Measurements from ENCODE around the gene SLC1A5. TPM values are rescaled to one million over a fixed set of nuclear protein-coding genes. Genes with fewer than 3 reads are reported as not detected.

Gene SLC1A5
- total RNA-seq, 3 donors from 2014 or later (not counting 1 experiment from before 2014, with no cell fraction given) = 11.2 to 23.1 (median 18.9) TPM

DNA sequence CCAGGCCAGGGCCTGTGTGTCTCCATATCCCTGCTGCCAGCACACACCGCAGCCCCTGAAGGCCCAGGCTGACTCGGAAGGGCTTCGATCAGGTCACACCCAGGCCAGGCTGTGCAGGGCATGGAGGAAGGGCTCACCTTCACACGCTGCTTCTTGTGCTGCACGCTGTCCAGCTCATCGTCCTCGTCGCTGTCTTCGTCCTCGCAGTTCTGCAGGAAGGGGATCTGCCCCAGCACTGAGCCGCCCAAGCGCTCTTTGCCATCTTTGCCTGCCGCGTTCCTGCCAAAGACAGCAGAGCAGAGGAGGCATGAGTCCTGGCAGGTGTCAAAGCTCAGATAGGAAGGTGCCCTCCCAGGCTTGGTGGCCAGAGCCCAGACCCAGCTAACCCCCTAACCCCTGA lies 57.8 kb downstream of the SLC1A5 start:
- H3K4me1 ChIP-seq (ENCODE audit: control insufficient read depth, insufficient read depth, low read length) = peaks cover 32% of the 10 kb centered on the region
- H3K4me1 Mint-ChIP-seq = peaks cover 12 to 37% of the 10 kb centered on the region in 2 donors
- WGBS (ENCODE audit: insufficient coverage) = 96% methylated on average over 14 of the region's 14 CpGs
- no peak for DNase-seq
- intact Hi-C loops (cut with micrococcal nuclease) = no loop called here
- no peak overlapping the region for H3K27ac ChIP-seq (ENCODE audit: low read length)
- TF ChIP-seq, protein P1, sequence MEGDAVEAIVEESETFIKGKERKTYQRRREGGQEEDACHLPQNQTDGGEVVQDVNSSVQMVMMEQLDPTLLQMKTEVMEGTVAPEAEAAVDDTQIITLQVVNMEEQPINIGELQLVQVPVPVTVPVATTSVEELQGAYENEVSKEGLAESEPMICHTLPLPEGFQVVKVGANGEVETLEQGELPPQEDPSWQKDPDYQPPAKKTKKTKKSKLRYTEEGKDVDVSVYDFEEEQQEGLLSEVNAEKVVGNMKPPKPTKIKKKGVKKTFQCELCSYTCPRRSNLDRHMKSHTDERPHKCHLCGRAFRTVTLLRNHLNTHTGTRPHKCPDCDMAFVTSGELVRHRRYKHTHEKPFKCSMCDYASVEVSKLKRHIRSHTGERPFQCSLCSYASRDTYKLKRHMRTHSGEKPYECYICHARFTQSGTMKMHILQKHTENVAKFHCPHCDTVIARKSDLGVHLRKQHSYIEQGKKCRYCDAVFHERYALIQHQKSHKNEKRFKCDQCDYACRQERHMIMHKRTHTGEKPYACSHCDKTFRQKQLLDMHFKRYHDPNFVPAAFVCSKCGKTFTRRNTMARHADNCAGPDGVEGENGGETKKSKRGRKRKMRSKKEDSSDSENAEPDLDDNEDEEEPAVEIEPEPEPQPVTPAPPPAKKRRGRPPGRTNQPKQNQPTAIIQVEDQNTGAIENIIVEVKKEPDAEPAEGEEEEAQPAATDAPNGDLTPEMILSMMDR (IDR thresholded peaks at IDR 0.05) = no peak
- H3K27ac Mint-ChIP-seq = peak overlapping the region in 1 of 2 donors; percentile 73
- no peaks in the 10 kb centered on the region for H3K9me3 Mint-ChIP-seq
- no peaks in the 10 kb centered on the region for H3K27me3 ChIP-seq (ENCODE audit: control insufficient read depth, insufficient read depth, low read length)
- peaks cover 69% of the 10 kb centered on the region for H3K36me3 ChIP-seq (ENCODE audit: control insufficient read depth, insufficient read depth, low read length)
- no peaks in the 10 kb centered on the region for H3K36me3 Mint-ChIP-seq
- no peaks in the 10 kb centered on the region for H3K27me3 Mint-ChIP-seq (ENCODE audit: low read depth in 2 of 2)
- no peaks in the 10 kb centered on the region for H3K9me3 ChIP-seq (ENCODE audit: control insufficient read depth, insufficient read depth, low read length)
- no peak overlapping the region for H3K4me3 ChIP-seq (ENCODE audit: low read length)
- peak overlapping the region; percentile 42 for H3K4me3 Mint-ChIP-seq
- no peak for ATAC-seq

DNA sequence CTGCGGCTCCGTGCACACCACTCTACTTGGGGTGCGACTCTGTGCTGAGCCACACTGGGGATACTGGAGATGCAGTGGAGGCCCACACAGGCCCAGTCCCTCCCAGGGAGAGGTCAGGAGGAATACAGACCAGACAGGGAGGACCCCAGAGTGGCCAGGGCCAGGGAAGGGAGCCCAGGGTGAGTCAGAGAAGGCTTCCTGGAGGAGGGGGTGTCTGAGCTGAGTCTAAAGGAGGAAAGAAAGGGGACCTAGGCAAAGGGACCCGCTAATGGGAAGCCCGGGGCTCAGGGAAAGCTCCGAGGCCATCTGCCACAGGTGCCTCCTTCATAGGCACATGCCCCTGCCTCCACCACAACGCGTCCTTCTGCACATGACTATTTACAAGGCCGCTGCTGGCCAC lies 58.2 kb downstream of the SLC1A5 start:
- Histone ChIP-seq H3K27ac (ENCODE audit: low read length) (no peak overlapping the region), H3K4me1 (ENCODE audit: control insufficient read depth, insufficient read depth, low read length) (peaks cover 32% of the 10 kb centered on the region), H3K27me3 (ENCODE audit: control insufficient read depth, insufficient read depth, low read length) (no peaks in the 10 kb centered on the region), H3K9me3 (ENCODE audit: control insufficient read depth, insufficient read depth, low read length) (no peaks in the 10 kb centered on the region), H3K4me3 (ENCODE audit: low read length) (no peak overlapping the region), H3K36me3 (ENCODE audit: control insufficient read depth, insufficient read depth, low read length) (peaks cover 72% of the 10 kb centered on the region)
- peak overlapping the region; percentile 42 for H3K4me3 Mint-ChIP-seq
- TF ChIP-seq, protein P1 (IDR thresholded peaks at IDR 0.05) = no peak
- 98% methylated on average over 9 of the region's 9 CpGs for WGBS (ENCODE audit: insufficient coverage)
- intact Hi-C loops (cut with micrococcal nuclease) = no loop called here
- H3K27ac Mint-ChIP-seq = no peak overlapping the region
- peaks cover 12 to 39% of the 10 kb centered on the region in 2 donors for H3K4me1 Mint-ChIP-seq
- DNase-seq (no peak), ATAC-seq (no peak)
- no peaks in the 10 kb centered on the region for H3K9me3 Mint-ChIP-seq
- no peaks in the 10 kb centered on the region for H3K36me3 Mint-ChIP-seq
- no peaks in the 10 kb centered on the region for H3K27me3 Mint-ChIP-seq (ENCODE audit: low read depth in 2 of 2)

DNA sequence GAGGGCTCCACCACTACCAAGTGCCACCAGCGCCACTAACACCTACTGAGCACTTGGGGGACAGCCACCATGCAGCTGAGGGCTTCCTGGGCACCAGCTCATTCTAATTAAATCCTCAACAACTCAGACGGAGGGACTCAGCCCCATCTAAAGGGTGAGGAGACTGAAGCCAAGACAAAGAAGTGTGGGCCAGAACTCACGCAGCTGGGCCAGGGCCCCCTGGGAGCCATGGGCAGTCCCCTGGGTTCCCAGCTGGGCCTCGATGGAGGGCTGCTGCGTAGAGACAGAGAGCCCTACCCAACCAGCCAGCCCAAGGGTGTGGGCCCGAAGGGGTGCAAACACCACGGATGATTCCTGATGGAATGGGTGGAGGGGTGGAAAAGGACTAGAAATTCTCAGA lies 58.7 kb downstream of the SLC1A5 start:
- H3K27me3 ChIP-seq (ENCODE audit: control insufficient read depth, insufficient read depth, low read length) = no peaks in the 10 kb centered on the region
- H3K4me1 ChIP-seq (ENCODE audit: control insufficient read depth, insufficient read depth, low read length) = peaks cover 32% of the 10 kb centered on the region
- Mint-ChIP-seq H3K27me3 (ENCODE audit: low read depth in 2 of 2) (no peaks in the 10 kb centered on the region), H3K4me3 (no peak overlapping the region), H3K36me3 (no peaks in the 10 kb centered on the region), H3K9me3 (no peaks in the 10 kb centered on the region), H3K4me1 (peaks cover 12 to 39% of the 10 kb centered on the region in 2 donors), H3K27ac (no peak overlapping the region)
- peaks cover 73% of the 10 kb centered on the region for H3K36me3 ChIP-seq (ENCODE audit: control insufficient read depth, insufficient read depth, low read length)
- intact Hi-C loops (cut with micrococcal nuclease) = no loop called here
- ATAC-seq = no peak
- H3K4me3 ChIP-seq (ENCODE audit: low read length) = no peak overlapping the region
- DNase-seq = no peak
- WGBS (ENCODE audit: insufficient coverage) = 83% methylated on average over 7 of the region's 7 CpGs
- no peaks in the 10 kb centered on the region for H3K9me3 ChIP-seq (ENCODE audit: control insufficient read depth, insufficient read depth, low read length)
- TF ChIP-seq, protein P1 (IDR thresholded peaks at IDR 0.05) = no peak
- H3K27ac ChIP-seq (ENCODE audit: low read length) = no peak overlapping the region

DNA sequence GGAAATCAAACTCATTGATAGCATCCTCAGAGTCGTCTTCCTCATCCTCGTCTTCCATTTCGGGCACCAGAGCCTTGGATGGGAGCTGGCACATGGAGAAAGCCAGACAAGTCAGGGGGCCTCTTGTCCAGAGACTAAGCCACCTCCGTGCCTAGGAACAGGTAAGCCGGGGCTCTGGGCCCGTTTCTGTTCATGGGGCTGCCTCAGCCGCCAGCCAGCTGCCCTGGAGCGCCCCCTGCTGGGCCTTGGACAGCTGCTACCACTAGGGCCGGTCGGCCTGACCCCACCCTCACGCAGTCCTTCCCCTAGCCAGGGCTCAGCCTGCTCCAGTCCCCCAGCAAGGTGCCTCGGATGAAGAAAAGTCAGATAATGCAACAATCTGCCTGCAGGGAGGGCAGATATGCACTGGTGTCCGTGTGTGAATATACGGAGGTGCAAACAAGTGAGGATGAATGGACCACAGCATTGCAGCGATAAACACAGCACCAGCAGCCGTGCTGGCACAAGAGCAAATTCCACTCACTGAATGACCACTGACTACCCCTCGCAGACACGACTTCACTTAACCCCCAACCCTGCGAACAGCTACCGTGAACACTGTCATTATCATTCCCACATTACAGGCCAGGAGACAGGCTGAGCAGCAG lies 59.6 kb downstream of the SLC1A5 start:
- H3K36me3 Mint-ChIP-seq = no peaks in the 10 kb centered on the region
- TF ChIP-seq, protein P1 (IDR thresholded peaks at IDR 0.05) = peak; percentile 87
- no peaks in the 10 kb centered on the region for H3K27me3 Mint-ChIP-seq (ENCODE audit: low read depth in 2 of 2)
- H3K4me3 Mint-ChIP-seq = peak overlapping the region; percentile 13
- intact Hi-C loops (cut with micrococcal nuclease) = loop anchor here (1.0 kb wide), 2 partner anchors 25 to 115 kb away; no protein-coding TSS in a partner anchor
- no peaks in the 10 kb centered on the region for H3K9me3 Mint-ChIP-seq
- Histone ChIP-seq H3K27ac (ENCODE audit: low read length) (no peak overlapping the region), H3K4me1 (ENCODE audit: control insufficient read depth, insufficient read depth, low read length) (peaks cover 36% of the 10 kb centered on the region), H3K27me3 (ENCODE audit: control insufficient read depth, insufficient read depth, low read length) (no peaks in the 10 kb centered on the region), H3K9me3 (ENCODE audit: control insufficient read depth, insufficient read depth, low read length) (no peaks in the 10 kb centered on the region), H3K36me3 (ENCODE audit: control insufficient read depth, insufficient read depth, low read length) (peaks cover 73% of the 10 kb centered on the region), H3K4me3 (ENCODE audit: low read length) (no peak overlapping the region)
- DNase-seq (peak; percentile 86 to 90), ATAC-seq (peak; percentile 85 to 93 (median 88))
- no peak overlapping the region for H3K27ac Mint-ChIP-seq
- WGBS (ENCODE audit: insufficient coverage) = 49% methylated on average over 20 of the region's 20 CpGs
- peaks cover 12 to 44% of the 10 kb centered on the region in 2 donors for H3K4me1 Mint-ChIP-seq

Data from natural killer cell (primary cell).